Adipocyte (in vitro differentiated cells): ENCODE measurements around the gene RASA3.
"Not testable (repeated sequence)": the region's sequence is repeated elsewhere in the genome, so short reads cannot be mapped to it uniquely, and the experiment has no call there.

Experiments
- DNase-seq: peaks from one replicate; pipeline ENCODE4 v3.0.0-alpha.2; 2015; ENCODE audit warnings: low read depth
- H3K27me3 ChIP-seq: replicated peaks from 2 replicates; pipeline ENCODE4 v1.7.0; 2013; ENCODE audit warnings: mild to moderate bottlenecking, low read length, moderate library complexity; ENCODE audit not compliant: control insufficient read depth, insufficient read depth
- H3K36me3 ChIP-seq: 2 replicates; pipeline ENCODE4 v1.7.0; 2013; ENCODE audit warnings: low read length, mild to moderate bottlenecking, moderate library complexity; ENCODE audit not compliant: control insufficient read depth, insufficient read depth, severe bottlenecking
- H3K4me1 ChIP-seq: 2 replicates; pipeline ENCODE4 v1.7.0; 2013; ENCODE audit warnings: mild to moderate bottlenecking, low read length, moderate library complexity; ENCODE audit not compliant: control insufficient read depth, insufficient read depth
- H3K4me3 ChIP-seq: 2 replicates; pipeline ENCODE4 v1.7.0; 2013; ENCODE audit warnings: mild to moderate bottlenecking, low read length, moderate library complexity
- H3K9ac ChIP-seq: 2 replicates; pipeline ENCODE4 v1.7.0; 2013; ENCODE audit warnings: mild to moderate bottlenecking, low read length, moderate library complexity
- H3K9me3 ChIP-seq: 2 replicates; pipeline ENCODE4 v1.7.0; 2013; ENCODE audit warnings: mild to moderate bottlenecking, low read length, moderate library complexity; ENCODE audit not compliant: control insufficient read depth

RASA3 gene

DNA sequence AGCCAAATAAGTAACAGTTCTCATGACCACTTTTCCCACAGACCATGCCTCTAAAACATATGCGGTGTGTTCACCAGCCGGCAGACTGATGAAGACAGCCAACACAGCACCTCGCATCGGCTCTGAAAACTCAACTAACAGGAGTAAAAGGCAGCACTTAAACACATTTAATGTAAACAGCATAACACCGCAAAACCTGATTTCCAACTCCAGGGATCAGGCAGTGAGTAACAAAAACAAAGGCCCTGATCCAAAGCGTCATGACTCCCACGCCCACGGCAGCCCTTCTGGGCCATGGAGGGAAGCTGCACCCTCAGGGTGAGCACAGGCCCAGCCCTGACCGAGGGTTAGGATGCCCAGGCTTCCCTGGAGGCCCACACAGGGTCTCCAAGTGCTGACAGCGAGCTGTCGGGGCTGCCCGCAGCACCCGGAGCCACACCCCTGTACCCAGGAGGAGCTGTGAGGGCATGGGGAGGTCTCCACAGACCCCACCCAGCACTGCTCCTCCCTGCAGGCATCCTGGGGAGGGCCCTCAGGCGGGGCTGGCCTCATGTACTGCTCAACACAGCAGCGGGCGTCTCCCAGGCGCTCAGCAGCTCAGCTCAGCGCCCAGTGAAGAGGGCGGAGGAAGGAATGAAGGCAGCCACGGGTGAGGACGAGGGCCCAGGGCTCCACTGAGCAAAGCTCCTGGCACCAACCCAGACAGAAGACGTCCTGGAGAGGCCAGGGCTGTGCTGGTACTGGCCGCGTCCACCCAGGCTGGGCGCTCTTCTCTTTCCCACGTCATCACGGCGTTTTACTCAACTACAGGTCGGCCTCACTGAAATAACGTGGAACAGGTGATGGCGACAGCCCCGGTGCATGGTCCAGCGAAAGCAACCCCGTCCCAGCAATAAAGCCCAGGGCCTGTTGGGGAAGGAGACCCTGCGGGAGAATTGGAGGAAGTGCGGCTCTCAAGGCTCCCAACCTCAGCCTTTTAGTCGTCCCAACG is 53.7 kb downstream of the RASA3 start:
- peak overlapping the region; percentile 65 for H3K9ac ChIP-seq
- H3K4me1 ChIP-seq = peaks cover 18% of the 10 kb centered on the region
- H3K4me3 ChIP-seq = peak overlapping the region; percentile 51
- H3K9me3 ChIP-seq = no peaks in the 10 kb centered on the region
- peak; percentile 55 for DNase-seq
- peaks cover 5% of the 10 kb centered on the region for H3K36me3 ChIP-seq
- H3K27me3 ChIP-seq = no peaks in the 10 kb centered on the region

DNA sequence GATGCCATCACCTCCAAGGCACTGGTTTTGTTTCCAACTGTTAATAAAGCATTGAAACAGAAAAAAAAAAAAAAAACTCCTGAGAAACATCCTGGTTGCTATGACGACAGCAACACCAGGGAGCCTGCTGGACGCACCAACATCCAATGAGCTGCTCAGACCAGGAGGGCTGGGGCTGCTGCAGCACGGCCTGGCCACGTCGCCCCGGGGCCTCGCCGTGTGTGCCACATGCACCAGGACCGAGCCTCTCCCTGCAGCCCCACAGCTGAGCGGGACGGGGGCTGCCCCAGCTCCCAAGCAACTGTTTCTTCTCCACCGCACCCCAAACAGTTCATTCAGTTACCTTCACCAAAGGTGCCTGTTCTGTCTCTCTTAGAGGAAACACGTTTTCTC is 54.5 kb downstream of the RASA3 start:
- peaks cover 18% of the 10 kb centered on the region for H3K4me1 ChIP-seq
- DNase-seq = peak; percentile 38
- peak overlapping the region; percentile 65 for H3K9ac ChIP-seq
- H3K36me3 ChIP-seq = peaks cover 11% of the 10 kb centered on the region
- no peaks in the 10 kb centered on the region for H3K27me3 ChIP-seq
- H3K4me3 ChIP-seq = peak overlapping the region; percentile 51
- no peaks in the 10 kb centered on the region for H3K9me3 ChIP-seq

DNA sequence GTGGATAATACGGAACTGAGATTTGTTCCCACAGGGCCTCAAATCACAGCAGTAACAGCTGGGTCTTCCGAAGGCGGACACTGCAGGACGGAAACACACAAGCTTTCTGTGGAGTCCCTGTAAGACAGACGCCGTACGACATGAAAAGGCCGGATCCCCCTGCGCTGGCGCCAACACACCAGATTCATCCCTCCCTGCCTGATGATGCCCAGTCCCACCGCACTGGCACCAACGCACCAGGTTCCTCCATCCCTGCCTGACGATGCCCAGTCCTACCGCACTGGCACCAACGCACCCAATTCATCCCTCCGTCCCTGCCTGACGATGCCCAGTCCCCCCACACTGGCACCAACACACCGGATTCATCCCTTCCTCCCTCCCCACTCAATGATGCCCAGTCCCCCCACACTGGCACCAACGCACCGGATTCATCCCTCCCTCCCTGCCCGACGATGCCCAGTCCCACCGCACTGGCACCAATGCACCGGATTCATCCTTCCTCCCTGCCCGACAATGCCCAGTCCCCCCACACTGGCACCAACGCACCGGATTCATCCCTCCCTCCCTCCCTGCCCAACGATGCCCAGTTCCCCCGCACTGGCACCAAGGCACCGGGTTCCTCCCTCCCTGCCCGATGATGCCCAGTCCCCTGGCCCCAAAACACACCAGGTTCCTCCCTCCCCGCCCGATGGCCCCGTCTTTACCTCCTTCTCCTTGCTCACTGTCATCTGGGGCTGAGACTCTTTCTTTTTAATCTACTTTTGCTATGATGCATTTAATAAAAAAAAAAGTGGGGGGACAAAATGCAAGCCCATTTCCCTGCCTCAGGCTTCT is 55.1 kb downstream of the RASA3 start:
- Histone ChIP-seq H3K9ac (no peak overlapping the region), H3K9me3 (no peaks in the 10 kb centered on the region), H3K36me3 (peaks cover 16% of the 10 kb centered on the region), H3K4me3 (no peak overlapping the region), H3K27me3 (no peaks in the 10 kb centered on the region), H3K4me1 (peaks cover 18% of the 10 kb centered on the region)
- DNase-seq = no peak

- H3K36me3 ChIP-seq = peaks cover 20% of the 10 kb centered on the region
- DNase-seq = no peak
- peaks cover 18% of the 10 kb centered on the region for H3K4me1 ChIP-seq
- H3K9ac ChIP-seq = no peak overlapping the region
- H3K4me3 ChIP-seq = no peak overlapping the region
- no peaks in the 10 kb centered on the region for H3K9me3 ChIP-seq
- H3K27me3 ChIP-seq = no peaks in the 10 kb centered on the region
Observed at GRCh38 chr13:114076329-114077090, 55.9 kb downstream of the RASA3 start.

DNA sequence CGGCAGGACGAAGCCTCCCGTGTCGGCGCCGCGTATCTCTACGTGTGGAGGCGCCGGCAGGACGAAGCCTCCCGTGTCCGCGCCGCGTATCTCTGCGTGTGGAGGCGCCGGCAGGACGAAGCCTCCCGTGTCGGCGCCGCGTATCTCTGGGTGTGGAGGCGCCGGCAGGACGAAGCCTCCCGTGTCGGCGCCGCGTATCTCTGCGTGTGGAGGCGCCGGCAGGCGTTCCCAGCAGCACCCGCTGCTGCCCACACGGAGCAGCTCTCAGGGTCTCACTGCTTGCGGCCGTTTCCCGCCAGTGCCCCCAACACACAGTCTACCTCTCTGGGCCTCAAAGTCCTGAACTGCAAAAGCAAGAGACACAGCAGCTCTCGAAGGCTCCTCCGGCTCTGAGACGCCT is 56.6 kb downstream of the RASA3 start:
- H3K36me3 ChIP-seq = peaks cover 20% of the 10 kb centered on the region
- H3K9ac ChIP-seq, DNase-seq, H3K4me3 ChIP-seq, H3K27me3 ChIP-seq, H3K9me3 ChIP-seq: not testable (repeated sequence)
- H3K4me1 ChIP-seq = peaks cover 18% of the 10 kb centered on the region

DNA sequence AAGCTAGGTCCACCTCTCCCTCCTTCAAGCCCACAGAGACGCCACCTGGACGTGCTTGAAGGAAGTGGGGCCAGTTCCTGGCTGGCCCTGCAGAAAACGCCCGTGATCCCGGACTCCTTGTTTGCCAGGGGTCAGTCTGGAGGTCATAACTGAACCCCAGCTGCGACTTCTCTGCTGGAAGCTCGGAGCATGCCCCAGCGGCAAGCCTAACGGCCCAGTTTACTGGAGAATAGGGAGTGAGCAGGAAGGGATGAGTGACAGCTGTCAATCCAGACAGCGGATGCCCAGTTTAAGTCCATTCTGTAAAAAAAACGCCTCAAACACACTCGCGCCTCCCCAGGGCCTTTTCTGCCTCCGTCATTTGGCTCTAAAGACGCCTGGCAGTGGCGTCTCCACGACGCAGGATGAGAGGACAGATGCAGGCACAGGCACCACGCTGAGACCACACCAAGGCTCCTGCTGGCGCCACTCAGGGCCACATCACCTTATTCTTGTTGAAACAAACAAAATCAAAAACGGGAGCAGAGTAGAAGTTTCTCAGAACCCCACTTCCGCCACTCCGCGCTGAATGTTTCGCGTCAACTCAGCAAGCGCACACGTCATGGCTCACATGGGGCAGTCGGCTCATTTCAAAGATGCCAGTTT is 57.6 kb downstream of the RASA3 start:
- Histone ChIP-seq H3K27me3 (no peaks in the 10 kb centered on the region), H3K9me3 (no peaks in the 10 kb centered on the region), H3K36me3 (peaks cover 20% of the 10 kb centered on the region), H3K4me3 (no peak overlapping the region), H3K9ac (no peak overlapping the region), H3K4me1 (peaks cover 18% of the 10 kb centered on the region)
- DNase-seq = no peak

- Histone ChIP-seq H3K9ac (no peak overlapping the region), H3K4me1 (peaks cover 13% of the 10 kb centered on the region), H3K4me3 (no peak overlapping the region), H3K36me3 (peaks cover 20% of the 10 kb centered on the region), H3K27me3 (no peaks in the 10 kb centered on the region), H3K9me3 (no peaks in the 10 kb centered on the region)
- no peak for DNase-seq
Observed at GRCh38 chr13:114073881-114074612, 58.4 kb downstream of the RASA3 start.

- DNase-seq = no peak
- H3K4me1 ChIP-seq = peaks cover 18% of the 10 kb centered on the region
- H3K27me3 ChIP-seq = no peaks in the 10 kb centered on the region
- H3K4me3 ChIP-seq = no peak overlapping the region
- peaks cover 20% of the 10 kb centered on the region for H3K36me3 ChIP-seq
- H3K9me3 ChIP-seq = no peaks in the 10 kb centered on the region
- no peak overlapping the region for H3K9ac ChIP-seq
Observed at GRCh38 chr13:114072421-114072820, 60.0 kb downstream of the RASA3 start.

DNA sequence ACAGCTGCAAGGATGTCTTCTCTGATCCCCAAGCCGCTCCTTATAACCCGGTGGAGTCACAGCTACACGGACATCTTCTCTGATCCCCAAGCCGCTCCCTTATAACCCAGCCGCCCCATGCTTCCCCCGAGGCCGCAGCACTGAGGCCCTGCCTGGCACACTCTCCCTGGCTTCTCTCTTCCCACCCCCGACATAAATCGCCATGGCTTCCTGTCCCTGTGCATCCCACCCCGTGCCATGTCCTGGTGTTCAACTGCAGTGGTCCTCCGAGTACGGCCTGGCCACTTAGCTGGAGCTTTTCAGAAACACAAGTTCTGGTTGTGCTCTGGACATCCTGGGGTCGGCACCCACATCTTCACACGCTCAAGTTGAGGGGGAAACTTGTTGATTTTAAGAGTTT is 60.4 kb downstream of the RASA3 start:
- no peak overlapping the region for H3K4me3 ChIP-seq
- H3K36me3 ChIP-seq = peaks cover 20% of the 10 kb centered on the region

GRCh38 chr13:114071410-114071809 is 61.0 kb downstream of the RASA3 start:
- no peaks in the 10 kb centered on the region for H3K27me3 ChIP-seq
- H3K4me3 ChIP-seq = no peak overlapping the region
- no peak overlapping the region for H3K9ac ChIP-seq
- no peak for DNase-seq
- H3K36me3 ChIP-seq = peaks cover 20% of the 10 kb centered on the region
- peaks cover 29% of the 10 kb centered on the region for H3K4me1 ChIP-seq
- H3K9me3 ChIP-seq = no peaks in the 10 kb centered on the region

More for the DNA sequence above, 60.4 kb downstream of the RASA3 start:
- Histone ChIP-seq H3K27me3 (no peaks in the 10 kb centered on the region), H3K4me1 (peaks cover 23% of the 10 kb centered on the region), H3K9ac (no peak overlapping the region), H3K9me3 (no peaks in the 10 kb centered on the region)
- DNase-seq = no peak
